PC-9 (cell line): ENCODE measurements around the gene ANKIB1.

Source experiments
- CTCF ChIP-seq: fragments of 200-600 bp; sonication (generic); conservative IDR thresholded peaks from 2 replicates; pipeline ENCODE4 v1.6.1; 2017; ENCODE audit warnings: mixed run types, antibody characterized with exemption, mild to moderate bottlenecking, moderate library complexity
- EZH2 ChIP-seq: fragments of 200-600 bp; sonication (generic); IDR thresholded peaks from 2 replicates; pipeline ENCODE4 v1.8.0; 2017; ENCODE audit warnings: antibody characterized with exemption, low read depth

- TF ChIP-seq CTCF (no peak), EZH2 (no peak)
Observed at GRCh38 chr7:92425311-92425947, 179.7 kb downstream of the ANKIB1 start.
